Liver (tissue), 9 donors: ENCODE data around the gene IQGAP2. TPM values are rescaled to one million over a fixed set of nuclear protein-coding genes. Genes with fewer than 3 reads are reported as not detected.

Source experiments
- DNase-seq: peaks from one replicate; pipeline ENCODE4 v3.0.0-alpha.2; 2017; ENCODE audit warnings: low spot score
- H3K27ac ChIP-seq, 2 donors: one replicate each; pipeline ENCODE4 v1.7.0; 2013; ENCODE audit warnings: inconsistent platforms in 2 of 2, low read length in 2 of 2, control low read depth in 1 of 2, low read depth in 1 of 2, mild to moderate bottlenecking in 1 of 2
- H3K27me3 ChIP-seq, 4 donors: one replicate each; pipeline versions ENCODE4 v1.6.1 to v1.7.0; 2013; ENCODE audit warnings: low read length in 3 of 4, inconsistent platforms in 1 of 4, mild to moderate bottlenecking in 1 of 4, moderate library complexity in 1 of 4; ENCODE audit not compliant: control insufficient read depth in 4 of 4, insufficient read depth in 4 of 4
- H3K36me3 ChIP-seq, 4 donors: one replicate each; pipeline versions ENCODE4 v1.6.1 to v1.7.0; 2013; ENCODE audit warnings: low read length in 3 of 4, mild to moderate bottlenecking in 3 of 4, low read depth in 1 of 4, moderate library complexity in 1 of 4; ENCODE audit not compliant: control insufficient read depth in 4 of 4, insufficient read depth in 3 of 4
- H3K4me1 ChIP-seq, 4 donors: one replicate each; pipeline versions ENCODE4 v1.6.1 to v1.7.0; 2013; ENCODE audit warnings: low read length in 3 of 4, mild to moderate bottlenecking in 3 of 4, moderate library complexity in 1 of 4; ENCODE audit not compliant: control insufficient read depth in 4 of 4, insufficient read depth in 4 of 4
- H3K4me3 ChIP-seq, 3 donors: one replicate each; pipeline versions ENCODE4 v1.6.1 to v1.7.0; 2013; ENCODE audit warnings: low read length in 3 of 3, control low read depth in 1 of 3, low read depth in 1 of 3, mild to moderate bottlenecking in 1 of 3
- H3K9ac ChIP-seq, 2 donors: one replicate each; pipeline ENCODE4 v1.7.0; 2013; ENCODE audit warnings: low read length in 2 of 2, mild to moderate bottlenecking in 2 of 2, moderate library complexity in 2 of 2, control low read depth in 1 of 2, low read depth in 1 of 2
- H3K9me3 ChIP-seq, 4 donors: one replicate each; pipeline versions ENCODE4 v1.6.1 to v1.7.0; 2013; ENCODE audit warnings: low read length in 3 of 4; ENCODE audit not compliant: control insufficient read depth in 4 of 4
- EGR1 ChIP-seq, 2 donors: IDR thresholded peaks; 2 replicates each; pipeline ENCODE4 v1.6.1; 2016 to 2018; ENCODE audit warnings: antibody characterized with exemption in 2 of 2, low read depth in 2 of 2
- FOXA1 ChIP-seq: IDR thresholded peaks from 2 replicates; pipeline ENCODE4 v1.6.1; 2016; ENCODE audit warnings: antibody characterized with exemption
- FOXA2 ChIP-seq: IDR thresholded peaks from 2 replicates; pipeline ENCODE4 v1.6.1; 2016; ENCODE audit warnings: antibody characterized with exemption
- GABPA ChIP-seq, 2 donors: IDR thresholded peaks in 1 of 2; conservative IDR thresholded peaks in 1 of 2; 2 replicates each; pipeline ENCODE4 v1.6.1; 2016; ENCODE audit warnings: antibody characterized with exemption in 2 of 2, mild to moderate bottlenecking in 1 of 2, moderate library complexity in 1 of 2
- HNF4A ChIP-seq, 2 donors: conservative IDR thresholded peaks; 2 replicates each; pipeline ENCODE4 v1.6.1; 2016; ENCODE audit warnings: antibody characterized with exemption in 2 of 2, mild to moderate bottlenecking in 2 of 2
- HNF4G ChIP-seq: IDR thresholded peaks from 2 replicates; pipeline ENCODE4 v1.6.1; 2016; ENCODE audit warnings: antibody characterized with exemption
- JUND ChIP-seq, 2 donors: IDR thresholded peaks; 2 replicates each; pipeline ENCODE4 v1.6.1; 2016; ENCODE audit warnings: antibody characterized with exemption in 2 of 2
- NR2F2 ChIP-seq: IDR thresholded peaks from 2 replicates; pipeline ENCODE4 v1.6.1; 2016; ENCODE audit warnings: antibody characterized with exemption
- RAD21 ChIP-seq, 2 donors: IDR thresholded peaks; 2 replicates each; pipeline ENCODE4 v1.6.1; 2016; ENCODE audit warnings: antibody characterized with exemption in 2 of 2, mild to moderate bottlenecking in 2 of 2
- RXRA ChIP-seq, 2 donors: IDR thresholded peaks; 2 replicates each; pipeline ENCODE4 v1.6.1; 2017 to 2018; ENCODE audit warnings: antibody characterized with exemption in 2 of 2, mild to moderate bottlenecking in 1 of 2
- SP1 ChIP-seq: IDR thresholded peaks from 2 replicates; pipeline ENCODE4 v1.6.1; 2018; ENCODE audit warnings: antibody characterized with exemption, mild to moderate bottlenecking
- TAF1 ChIP-seq: conservative IDR thresholded peaks from 2 replicates; pipeline ENCODE4 v1.6.1; 2016; ENCODE audit warnings: antibody characterized with exemption, mild to moderate bottlenecking
- YY1 ChIP-seq: IDR thresholded peaks from 2 replicates; pipeline ENCODE4 v1.6.1; 2016; ENCODE audit warnings: antibody characterized with exemption, mild to moderate bottlenecking
- WGBS: extraction: QIAGEN DNeasy Blood & Tissue Kit; methylation state at CpG from one replicate; pipeline ENCODE4 v1.1.7; 2013; 5-methylcytosine and 5-hydroxymethylcytosine counted together
- polyA plus RNA-seq, 2 donors: library from polyadenylated mRNA; stranded (reverse) in 1 of 2; unstranded in 1 of 2; fragments of 200-250 nt in 1 of 2; fragments of >200 nt in 1 of 2; fragmentation: Nextera tagmentation in 1 of 2; extraction: Ambion mirVana in 1 of 2; gene quantifications; one replicate each; pipeline versions ENCODE4 v1.2.1 to v1.2.3, GENCODE V29; 2013 to 2015
- total RNA-seq, 2 donors: library from RNA; depleted of rRNA; stranded (reverse); fragments of >200 nt; gene quantifications; one replicate each; pipeline ENCODE4 v1.2.3, GENCODE V29; 2014
- TF ChIP-seq, protein P1 (sequence below): IDR thresholded peaks from 2 replicates; pipeline ENCODE4 v1.6.1; 2016; ENCODE audit warnings: antibody characterized with exemption, mild to moderate bottlenecking
- TF ChIP-seq, protein P2 (sequence below): IDR thresholded peaks from 2 replicates; pipeline ENCODE4 v1.6.1; 2016; ENCODE audit warnings: antibody characterized with exemption
- TF ChIP-seq, protein P3 (sequence below): IDR thresholded peaks from 2 replicates; pipeline ENCODE4 v1.6.1; 2016; ENCODE audit warnings: antibody characterized with exemption
- TF ChIP-seq, protein P4 (sequence below): IDR thresholded peaks from 2 replicates; pipeline ENCODE4 v1.6.1; 2016; ENCODE audit warnings: antibody characterized with exemption
- TF ChIP-seq, protein P5 (sequence below): fragments of 150-350 bp; IDR thresholded peaks from 2 replicates; pipeline ENCODE4 v1.5.1; 2017; ENCODE audit warnings: improper control_type of control experiment, low read depth, low read length; ENCODE audit not compliant: missing input control
- donor health status: healthy.
- donor health status: healthy.
- donor health status: healthy.
- donor health status: healthy.
- donor health status: healthy.

IQGAP2 gene
- total and polyA plus RNA-seq, 4 donors = 41.5 to 205 (median 102) TPM

DNA sequence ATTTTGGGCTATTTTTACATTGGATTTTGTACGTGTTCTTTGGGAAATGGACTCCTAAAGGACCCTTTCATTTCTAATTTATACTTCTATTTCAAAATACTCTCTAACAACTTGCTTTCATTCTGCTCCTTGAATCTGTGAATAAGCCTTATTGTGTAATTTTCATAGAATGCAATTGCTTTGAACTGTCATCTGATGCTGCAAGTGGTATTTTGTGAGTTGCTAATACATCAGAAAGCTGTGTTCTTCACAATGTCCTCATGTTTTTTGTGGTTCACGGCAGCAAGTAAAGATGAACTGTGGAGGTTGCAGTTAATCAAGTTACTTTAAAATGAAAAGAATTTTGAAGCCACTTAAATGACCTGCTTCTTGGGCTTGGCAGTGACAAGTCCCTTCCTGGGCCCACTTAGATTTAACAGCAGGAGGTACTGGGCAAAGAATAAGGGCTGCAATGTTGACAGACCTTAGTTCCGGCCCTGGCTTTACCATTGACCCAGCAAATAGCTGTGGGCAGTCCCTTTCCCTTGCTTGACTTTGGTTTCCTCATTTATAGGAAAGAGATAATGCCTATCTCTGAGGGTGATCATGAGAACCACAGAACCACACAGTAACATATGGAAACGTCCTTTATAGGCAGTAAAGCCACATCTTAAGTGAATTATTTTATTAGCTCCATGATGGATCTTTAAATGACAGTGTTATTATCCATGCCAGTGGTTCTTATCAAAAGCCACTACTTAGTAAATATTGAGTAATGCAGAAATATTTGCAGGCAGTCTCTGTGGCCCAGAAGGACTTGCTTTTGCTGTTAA is 54.8 kb downstream of the IQGAP2 start (continued):
- TF ChIP-seq, protein P1, sequence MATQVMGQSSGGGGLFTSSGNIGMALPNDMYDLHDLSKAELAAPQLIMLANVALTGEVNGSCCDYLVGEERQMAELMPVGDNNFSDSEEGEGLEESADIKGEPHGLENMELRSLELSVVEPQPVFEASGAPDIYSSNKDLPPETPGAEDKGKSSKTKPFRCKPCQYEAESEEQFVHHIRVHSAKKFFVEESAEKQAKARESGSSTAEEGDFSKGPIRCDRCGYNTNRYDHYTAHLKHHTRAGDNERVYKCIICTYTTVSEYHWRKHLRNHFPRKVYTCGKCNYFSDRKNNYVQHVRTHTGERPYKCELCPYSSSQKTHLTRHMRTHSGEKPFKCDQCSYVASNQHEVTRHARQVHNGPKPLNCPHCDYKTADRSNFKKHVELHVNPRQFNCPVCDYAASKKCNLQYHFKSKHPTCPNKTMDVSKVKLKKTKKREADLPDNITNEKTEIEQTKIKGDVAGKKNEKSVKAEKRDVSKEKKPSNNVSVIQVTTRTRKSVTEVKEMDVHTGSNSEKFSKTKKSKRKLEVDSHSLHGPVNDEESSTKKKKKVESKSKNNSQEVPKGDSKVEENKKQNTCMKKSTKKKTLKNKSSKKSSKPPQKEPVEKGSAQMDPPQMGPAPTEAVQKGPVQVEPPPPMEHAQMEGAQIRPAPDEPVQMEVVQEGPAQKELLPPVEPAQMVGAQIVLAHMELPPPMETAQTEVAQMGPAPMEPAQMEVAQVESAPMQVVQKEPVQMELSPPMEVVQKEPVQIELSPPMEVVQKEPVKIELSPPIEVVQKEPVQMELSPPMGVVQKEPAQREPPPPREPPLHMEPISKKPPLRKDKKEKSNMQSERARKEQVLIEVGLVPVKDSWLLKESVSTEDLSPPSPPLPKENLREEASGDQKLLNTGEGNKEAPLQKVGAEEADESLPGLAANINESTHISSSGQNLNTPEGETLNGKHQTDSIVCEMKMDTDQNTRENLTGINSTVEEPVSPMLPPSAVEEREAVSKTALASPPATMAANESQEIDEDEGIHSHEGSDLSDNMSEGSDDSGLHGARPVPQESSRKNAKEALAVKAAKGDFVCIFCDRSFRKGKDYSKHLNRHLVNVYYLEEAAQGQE = peak; percentile 28
- peak; percentile 55 to 70 for TF ChIP-seq HNF4A (conservative IDR thresholded peaks at IDR 0.05)

DNA sequence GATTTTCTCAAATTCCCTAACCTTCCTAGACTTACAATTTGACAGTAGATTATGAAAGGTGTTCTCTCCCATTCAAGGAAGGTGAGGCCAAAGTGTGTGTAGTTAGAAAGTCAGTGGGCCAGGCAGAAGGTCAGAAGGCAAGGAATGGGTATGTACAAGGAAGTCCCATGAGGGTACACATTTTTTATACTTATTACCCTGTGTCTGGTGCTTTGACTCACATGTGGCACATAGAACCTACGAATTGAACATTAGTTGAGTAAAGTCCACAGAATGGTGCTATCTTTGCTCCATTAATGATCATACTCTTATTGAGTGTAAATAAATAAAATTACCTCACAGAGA is 55.4 kb downstream of the IQGAP2 start:
- Histone ChIP-seq H3K9ac (no peak overlapping the region), H3K27ac (peak overlapping the region; percentile 21 to 57), H3K36me3 (peaks cover 0 to 10% (median 8%) of the 10 kb centered on the region in 4 donors), H3K27me3 (no peaks in the 10 kb centered on the region), H3K4me1 (peaks cover 19 to 39% (median 35%) of the 10 kb centered on the region in 4 donors), H3K9me3 (no peaks in the 10 kb centered on the region), H3K4me3 (no peak overlapping the region)
- no peak for DNase-seq
- WGBS = 29% methylated on average over 1 of the region's 1 CpG
- TF ChIP-seq SP1 = no peak
- no peak for TF ChIP-seq RAD21 (IDR thresholded peaks at IDR 0.05)
- no peak for TF ChIP-seq HNF4G
- TF ChIP-seq, protein P2, sequence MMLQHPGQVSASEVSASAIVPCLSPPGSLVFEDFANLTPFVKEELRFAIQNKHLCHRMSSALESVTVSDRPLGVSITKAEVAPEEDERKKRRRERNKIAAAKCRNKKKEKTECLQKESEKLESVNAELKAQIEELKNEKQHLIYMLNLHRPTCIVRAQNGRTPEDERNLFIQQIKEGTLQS = no peak
- no peak for TF ChIP-seq RXRA (IDR thresholded peaks at IDR 0.05)
- no peak for TF ChIP-seq NR2F2

DNA sequence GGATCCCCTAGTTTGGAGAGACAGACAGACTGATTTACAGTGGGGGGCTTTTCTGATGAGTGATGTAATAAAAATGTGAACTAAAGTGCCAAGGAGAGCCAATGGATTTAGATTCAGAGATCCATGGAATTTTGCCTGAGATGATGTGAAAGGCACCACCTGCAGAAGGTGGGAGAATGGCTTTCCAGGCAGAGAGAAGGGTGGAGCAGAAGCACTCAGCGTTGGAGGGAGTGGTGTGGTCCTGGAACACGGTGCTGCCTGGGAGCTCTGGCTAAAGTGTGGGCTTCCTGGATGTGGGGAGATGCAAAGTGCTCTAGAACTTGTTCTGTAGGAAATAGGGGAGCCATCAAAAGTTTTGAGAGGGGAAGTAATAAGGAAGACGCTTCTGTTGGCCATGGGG is 57.0 kb downstream of the IQGAP2 start:
- no peak for DNase-seq
- H3K36me3 ChIP-seq = peaks cover 0 to 10% (median 8%) of the 10 kb centered on the region in 4 donors
- H3K27me3 ChIP-seq = no peaks in the 10 kb centered on the region
- H3K9me3 ChIP-seq = no peaks in the 10 kb centered on the region
- no peak overlapping the region for H3K9ac ChIP-seq
- H3K4me1 ChIP-seq = peaks cover 19 to 39% (median 34%) of the 10 kb centered on the region in 4 donors
- no peak overlapping the region for H3K4me3 ChIP-seq
- TF ChIP-seq RAD21 (IDR thresholded peaks at IDR 0.05) = no peak
- no peak for TF ChIP-seq NR2F2
- TF ChIP-seq, protein P1 = no peak
- no peak for TF ChIP-seq TAF1
- TF ChIP-seq FOXA2 = no peak
- TF ChIP-seq, protein P2 = no peak
- TF ChIP-seq JUND (IDR thresholded peaks at IDR 0.05) = no peak
- no peak for TF ChIP-seq GABPA (IDR thresholded peaks at IDR 0.05 in 1 of 2, conservative IDR thresholded peaks at IDR 0.05 in 1 of 2)
- no peak for TF ChIP-seq HNF4A (conservative IDR thresholded peaks at IDR 0.05)
- no peak for TF ChIP-seq EGR1 (IDR thresholded peaks at IDR 0.05; ENCODE audit: low read depth in 2 of 2)
- no peak for TF ChIP-seq FOXA1
- TF ChIP-seq, protein P3, sequence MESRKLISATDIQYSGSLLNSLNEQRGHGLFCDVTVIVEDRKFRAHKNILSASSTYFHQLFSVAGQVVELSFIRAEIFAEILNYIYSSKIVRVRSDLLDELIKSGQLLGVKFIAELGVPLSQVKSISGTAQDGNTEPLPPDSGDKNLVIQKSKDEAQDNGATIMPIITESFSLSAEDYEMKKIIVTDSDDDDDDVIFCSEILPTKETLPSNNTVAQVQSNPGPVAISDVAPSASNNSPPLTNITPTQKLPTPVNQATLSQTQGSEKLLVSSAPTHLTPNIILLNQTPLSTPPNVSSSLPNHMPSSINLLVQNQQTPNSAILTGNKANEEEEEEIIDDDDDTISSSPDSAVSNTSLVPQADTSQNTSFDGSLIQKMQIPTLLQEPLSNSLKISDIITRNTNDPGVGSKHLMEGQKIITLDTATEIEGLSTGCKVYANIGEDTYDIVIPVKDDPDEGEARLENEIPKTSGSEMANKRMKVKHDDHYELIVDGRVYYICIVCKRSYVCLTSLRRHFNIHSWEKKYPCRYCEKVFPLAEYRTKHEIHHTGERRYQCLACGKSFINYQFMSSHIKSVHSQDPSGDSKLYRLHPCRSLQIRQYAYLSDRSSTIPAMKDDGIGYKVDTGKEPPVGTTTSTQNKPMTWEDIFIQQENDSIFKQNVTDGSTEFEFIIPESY = no peak
- TF ChIP-seq, protein P4, sequence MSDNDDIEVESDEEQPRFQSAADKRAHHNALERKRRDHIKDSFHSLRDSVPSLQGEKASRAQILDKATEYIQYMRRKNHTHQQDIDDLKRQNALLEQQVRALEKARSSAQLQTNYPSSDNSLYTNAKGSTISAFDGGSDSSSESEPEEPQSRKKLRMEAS = no peak
- no peak for TF ChIP-seq HNF4G
- TF ChIP-seq SP1 = no peak
- no peak for TF ChIP-seq YY1
- TF ChIP-seq, protein P5, sequence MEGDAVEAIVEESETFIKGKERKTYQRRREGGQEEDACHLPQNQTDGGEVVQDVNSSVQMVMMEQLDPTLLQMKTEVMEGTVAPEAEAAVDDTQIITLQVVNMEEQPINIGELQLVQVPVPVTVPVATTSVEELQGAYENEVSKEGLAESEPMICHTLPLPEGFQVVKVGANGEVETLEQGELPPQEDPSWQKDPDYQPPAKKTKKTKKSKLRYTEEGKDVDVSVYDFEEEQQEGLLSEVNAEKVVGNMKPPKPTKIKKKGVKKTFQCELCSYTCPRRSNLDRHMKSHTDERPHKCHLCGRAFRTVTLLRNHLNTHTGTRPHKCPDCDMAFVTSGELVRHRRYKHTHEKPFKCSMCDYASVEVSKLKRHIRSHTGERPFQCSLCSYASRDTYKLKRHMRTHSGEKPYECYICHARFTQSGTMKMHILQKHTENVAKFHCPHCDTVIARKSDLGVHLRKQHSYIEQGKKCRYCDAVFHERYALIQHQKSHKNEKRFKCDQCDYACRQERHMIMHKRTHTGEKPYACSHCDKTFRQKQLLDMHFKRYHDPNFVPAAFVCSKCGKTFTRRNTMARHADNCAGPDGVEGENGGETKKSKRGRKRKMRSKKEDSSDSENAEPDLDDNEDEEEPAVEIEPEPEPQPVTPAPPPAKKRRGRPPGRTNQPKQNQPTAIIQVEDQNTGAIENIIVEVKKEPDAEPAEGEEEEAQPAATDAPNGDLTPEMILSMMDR = no peak
- H3K27ac ChIP-seq = no peak overlapping the region
- WGBS = 97% methylated on average over 3 of the region's 3 CpGs
